DND-41 (cell line): Measurements from ENCODE around the gene CHTF18.

Source experiments
- ATAC-seq: fragments of 200-7000 bp; cut with Tn5 transposase; 3 replicates; pipeline ENCODE4 v1.9.1; 2021; ENCODE audit warnings: low read depth; ENCODE audit not compliant: insufficient read depth
- DNase-seq: peaks from one replicate; pipeline ENCODE4 v3.0.0-alpha.2; 2020
- H2AFZ ChIP-seq: 2 replicates; pipeline ENCODE4 v1.6.0; 2012; ENCODE audit warnings: low read depth, low read length
- H3K27ac ChIP-seq: 2 replicates; pipeline ENCODE4 v1.5.1; 2012; ENCODE audit warnings: low read length, inconsistent platforms
- H3K27me3 ChIP-seq: fragments of 200-600 bp; sonication (generic); 2 replicates; pipeline ENCODE4 v1.6.0; 2012; ENCODE audit warnings: low read length, mild to moderate bottlenecking, inconsistent platforms; ENCODE audit not compliant: insufficient read depth, poor library complexity
- H3K36me3 ChIP-seq: 2 replicates; pipeline ENCODE4 v1.5.1; 2012; ENCODE audit warnings: low read length, inconsistent platforms; ENCODE audit not compliant: insufficient read depth
- H3K4me1 ChIP-seq: 2 replicates; pipeline ENCODE4 v1.5.1; 2012; ENCODE audit warnings: mild to moderate bottlenecking, low read length; ENCODE audit not compliant: insufficient read depth
- H3K4me2 ChIP-seq: 2 replicates; pipeline ENCODE4 v1.6.0; 2012; ENCODE audit warnings: mild to moderate bottlenecking, moderate library complexity, low read length, inconsistent platforms; ENCODE audit not compliant: insufficient read depth
- H3K4me3 ChIP-seq, 2 experiments: fragments of 200-600 bp in 1 of 2; shearing (Covaris generic) in 1 of 2; 2 replicates each; pipeline ENCODE4 v1.5.1; 2012 to 2016; ENCODE audit warnings: inconsistent platforms in 2 of 2, low read length in 2 of 2, mild to moderate bottlenecking in 2 of 2, low read depth in 1 of 2, moderate library complexity in 1 of 2
- H3K79me2 ChIP-seq: 2 replicates; pipeline ENCODE4 v1.6.0; 2012; ENCODE audit warnings: low read length, inconsistent platforms; ENCODE audit not compliant: insufficient read depth
- H3K9ac ChIP-seq: 2 replicates; pipeline ENCODE4 v1.6.0; 2012; ENCODE audit warnings: low read depth, mild to moderate bottlenecking, inconsistent platforms, low read length, moderate library complexity
- H3K9me3 ChIP-seq: 2 replicates; pipeline ENCODE4 v1.5.1; 2012; ENCODE audit warnings: low read length, moderate library complexity, mild to moderate bottlenecking, inconsistent platforms; ENCODE audit not compliant: insufficient read depth, severe bottlenecking
- H4K20me1 ChIP-seq: 2 replicates; pipeline ENCODE4 v1.6.0; 2012; ENCODE audit warnings: low read length; ENCODE audit not compliant: insufficient read depth
- CTCF ChIP-seq: IDR thresholded peaks from 2 replicates; pipeline ENCODE4 v1.5.1; 2012; ENCODE audit warnings: borderline replicate concordance, low read length, moderate library complexity, mild to moderate bottlenecking; ENCODE audit not compliant: poor library complexity, severe bottlenecking; ENCODE audit errors: extremely low read depth
- EZH2 ChIP-seq: IDR thresholded peaks from 3 replicates; pipeline ENCODE4 v1.6.1; 2012; ENCODE audit warnings: borderline replicate concordance, low read depth, mild to moderate bottlenecking, moderate library complexity, low read length, inconsistent platforms; ENCODE audit not compliant: severe bottlenecking

The CHTF18 gene

GRCh38 chr16:825341-826061 lies 37.1 kb downstream of the CHTF18 start:
- no peak for TF ChIP-seq EZH2
- no peak for TF ChIP-seq CTCF
- Histone ChIP-seq H3K27me3 (no peaks in the 10 kb centered on the region), H3K4me1 (no peaks in the 10 kb centered on the region), H3K9ac (no peak overlapping the region), H3K79me2 (no peaks in the 10 kb centered on the region), H2AFZ (no peak overlapping the region), H3K27ac (no peak overlapping the region), H3K36me3 (no peaks in the 10 kb centered on the region), H3K4me2 (no peak overlapping the region), H4K20me1 (no peaks in the 10 kb centered on the region), H3K4me3 (no peak overlapping the region), H3K9me3 (no peaks in the 10 kb centered on the region)
- DNase-seq, result no peak
- ATAC-seq, result no peak

DNA sequence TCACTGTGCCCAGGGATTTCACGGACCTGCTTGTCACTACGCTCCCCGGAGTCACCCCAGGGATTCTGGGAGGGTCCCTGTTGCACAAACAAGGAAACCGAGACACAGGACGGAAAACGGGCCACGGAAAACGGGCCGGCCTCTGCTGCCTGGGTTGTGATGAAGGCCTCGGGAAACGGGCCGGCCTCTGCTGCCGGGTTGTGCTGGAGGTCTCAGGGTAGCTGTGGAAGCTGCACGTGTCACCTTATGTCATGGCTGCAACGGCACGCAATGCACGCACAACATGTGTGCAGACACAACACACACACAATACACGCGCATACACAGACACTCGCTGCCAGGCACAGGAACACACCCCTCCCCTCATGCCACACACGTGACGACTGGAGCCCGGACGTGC lies 39.1 kb downstream of the CHTF18 start:
- no peak overlapping the region for H3K4me3 ChIP-seq
- H3K9ac ChIP-seq, result no peak overlapping the region
- ATAC-seq (no peak), DNase-seq (no peak)
- no peaks in the 10 kb centered on the region for H3K36me3 ChIP-seq
- H4K20me1 ChIP-seq, result no peaks in the 10 kb centered on the region; the same call in 1 of the 2 replicates
- H3K9me3 ChIP-seq, result no peaks in the 10 kb centered on the region
- no peaks in the 10 kb centered on the region for H3K4me1 ChIP-seq
- no peaks in the 10 kb centered on the region for H3K79me2 ChIP-seq
- no peak overlapping the region for H3K4me2 ChIP-seq
- no peaks in the 10 kb centered on the region for H3K27me3 ChIP-seq
- TF ChIP-seq CTCF (no peak), EZH2 (no peak)
- no peak overlapping the region for H2AFZ ChIP-seq
- H3K27ac ChIP-seq, result no peak overlapping the region

DNA sequence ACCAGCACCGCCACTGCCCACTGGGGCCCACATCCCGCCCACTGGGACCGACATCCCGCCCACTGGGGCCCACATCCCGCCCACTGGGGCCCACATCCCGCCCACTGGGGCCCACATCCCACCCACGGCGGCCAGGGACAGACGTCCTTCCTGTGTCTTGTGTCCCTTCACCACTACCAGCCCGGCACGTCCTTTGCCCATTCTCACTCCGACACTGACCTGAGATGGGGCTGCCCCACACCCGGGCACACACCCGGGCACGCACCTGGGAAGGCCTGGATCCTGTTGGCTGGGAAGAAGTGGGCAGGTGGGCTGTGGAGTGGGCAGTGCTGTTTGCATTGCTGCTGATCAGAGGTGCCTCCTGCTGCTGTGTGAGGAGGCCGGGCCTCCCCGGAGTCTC lies 40.5 kb downstream of the CHTF18 start:
- no peaks in the 10 kb centered on the region for H3K9me3 ChIP-seq

More for the DNA sequence above, 40.5 kb downstream of the CHTF18 start:
- H4K20me1 ChIP-seq, result no peaks in the 10 kb centered on the region; the same call in 1 of the 2 replicates
- H3K27me3 ChIP-seq, result no peaks in the 10 kb centered on the region
- H3K4me1 ChIP-seq, result no peaks in the 10 kb centered on the region
- H3K4me3 ChIP-seq, result no peak overlapping the region
- no peak overlapping the region for H3K27ac ChIP-seq
- no peaks in the 10 kb centered on the region for H3K79me2 ChIP-seq
- no peaks in the 10 kb centered on the region for H3K36me3 ChIP-seq
- H3K4me2 ChIP-seq, result no peak overlapping the region
- no peak for TF ChIP-seq CTCF
- no peak for TF ChIP-seq EZH2
- ATAC-seq, result no peak
- no peak for DNase-seq
- H2AFZ ChIP-seq, result no peak overlapping the region
- H3K9ac ChIP-seq, result no peak overlapping the region
